Endometrial microvascular endothelial cells (primary cell): ENCODE measurements around the gene KIF3C. TPM values are rescaled to one million over a fixed set of nuclear protein-coding genes. Genes with fewer than 3 reads are reported as not detected.
"Not testable (repeated sequence)": the region's sequence is repeated elsewhere in the genome, so short reads cannot be mapped to it uniquely, and the experiment has no call there.

ENCODE experiments used
- in situ Hi-C: cut with HindIII; loops from 2 replicates; pipeline ENCODE4 v1.10.0; 2017; ENCODE audit warnings: low sequenced_read_pairs, low pct_unique_long_range_greater_than_20kb; ENCODE audit errors: inconsistent ontology term
- total RNA-seq: library from RNA; depleted of rRNA; stranded (reverse); fragments of >200 nt; gene quantifications from one replicate; pipeline ENCODE4 v1.2.3, GENCODE V29; 2015; ENCODE audit errors: inconsistent ontology term

Gene KIF3C
- 12.1 TPM for total RNA-seq

- in situ Hi-C loops: no loop called here
Measured at GRCh38 chr2:25982273-25982967, at the start of gene KIF3C. Gene KIF3C, minus strand, starts transcription at chr2:25982497. Its CDS starts 580 bp downstream, at chr2:25981917.

- in situ Hi-C loops: not testable (repeated sequence)
Measured at GRCh38 chr2:26028083-26028482, 45.8 kb upstream of the KIF3C start.

- in situ Hi-C loops: no loop called here
Measured at GRCh38 chr2:26025509-26025908, 43.2 kb upstream of the KIF3C start.

- in situ Hi-C loops: no loop called here
Measured at GRCh38 chr2:26024260-26024659, 42.0 kb upstream of the KIF3C start.

- in situ Hi-C loops: no loop called here
Measured at GRCh38 chr2:26020231-26020640, 37.9 kb upstream of the KIF3C start.

- in situ Hi-C loops: no loop called here
Measured at GRCh38 chr2:26018184-26019055, 36.1 kb upstream of the KIF3C start.

- in situ Hi-C loops: no loop called here
Measured at GRCh38 chr2:26017464-26018183, 35.3 kb upstream of the KIF3C start.

- in situ Hi-C loops: not testable (repeated sequence)
Measured at GRCh38 chr2:26016706-26017045, 34.4 kb upstream of the KIF3C start.

GRCh38 chr2:26016012-26016705, 33.9 kb upstream of the KIF3C start:
- in situ Hi-C loops: no loop called here

GRCh38 chr2:26013668-26014067, 31.4 kb upstream of the KIF3C start:
- in situ Hi-C loops: no loop called here

- in situ Hi-C loops: no loop called here
Measured at GRCh38 chr2:26011990-26012856, 29.9 kb upstream of the KIF3C start.

- in situ Hi-C loops: no loop called here
Measured at GRCh38 chr2:26011609-26011989, 29.3 kb upstream of the KIF3C start.

- in situ Hi-C loops: no loop called here
Measured at GRCh38 chr2:26010943-26011342, 28.6 kb upstream of the KIF3C start.

GRCh38 chr2:26009567-26009963, 27.3 kb upstream of the KIF3C start:
- in situ Hi-C loops: no loop called here

GRCh38 chr2:26008851-26009566, 26.7 kb upstream of the KIF3C start:
- in situ Hi-C loops: no loop called here

GRCh38 chr2:26008095-26008494, 25.8 kb upstream of the KIF3C start:
- in situ Hi-C loops: no loop called here

- in situ Hi-C loops: no loop called here
Measured at GRCh38 chr2:26002632-26003310, 20.5 kb upstream of the KIF3C start.
